ENCODE data around the gene TRIM66. TPM values are rescaled to one million over a fixed set of nuclear protein-coding genes. Genes with fewer than 3 reads are reported as not detected.

The TRIM66 gene
- total RNA-seq, 1 donor from 2014 or later = 3.0 TPM

GRCh38 chr11:8587915-8588314 lies 94.5 kb downstream of the TRIM66 start:
- no peak for DNase-seq (ENCODE audit: low spot score)
- intact Hi-C loops (cut with DNase I) = no loop called here

- intact Hi-C loops (cut with DNase I) = no loop called here
- DNase-seq (ENCODE audit: low spot score) = no peak
Observed at GRCh38 chr11:8586805-8587204, 95.7 kb downstream of the TRIM66 start.

GRCh38 chr11:8586184-8586583 lies 96.3 kb downstream of the TRIM66 start:
- intact Hi-C loops (cut with DNase I) = no loop called here
- no peak for DNase-seq (ENCODE audit: low spot score)

GRCh38 chr11:8584511-8584910 lies 98.0 kb downstream of the TRIM66 start:
- no peak for DNase-seq (ENCODE audit: low spot score)
- intact Hi-C loops (cut with DNase I) = no loop called here

GRCh38 chr11:8584082-8584481 lies 98.4 kb downstream of the TRIM66 start:
- no peak for DNase-seq (ENCODE audit: low spot score)
- intact Hi-C loops (cut with DNase I) = no loop called here

GRCh38 chr11:8581300-8581699 lies 101.2 kb downstream of the TRIM66 start:
- intact Hi-C loops (cut with DNase I) = no loop called here
- no peak for DNase-seq (ENCODE audit: low spot score)

GRCh38 chr11:8577791-8578581 lies 104.5 kb downstream of the TRIM66 start:
- intact Hi-C loops (cut with DNase I) = no loop called here

GRCh38 chr11:8574798-8575197 lies 107.7 kb downstream of the TRIM66 start:
- intact Hi-C loops (cut with DNase I) = no loop called here
- no peak for DNase-seq (ENCODE audit: low spot score)

More at GRCh38 chr11:8577791-8578581, 104.5 kb downstream of the TRIM66 start:
- no peak for DNase-seq (ENCODE audit: low spot score)

- no peak for DNase-seq (ENCODE audit: low spot score)
- intact Hi-C loops (cut with DNase I) = no loop called here
Observed at GRCh38 chr11:8573777-8574176, 108.7 kb downstream of the TRIM66 start.

- DNase-seq (ENCODE audit: low spot score) = no peak
- intact Hi-C loops (cut with DNase I) = loop anchor here (5.0 kb wide), 1 partner anchor 230 kb away; no protein-coding TSS in a partner anchor
Observed at GRCh38 chr11:8567602-8568198, 114.8 kb downstream of the TRIM66 start.

GRCh38 chr11:8566613-8567210 lies 115.8 kb downstream of the TRIM66 start:
- intact Hi-C loops (cut with DNase I) = loop anchor here (5.0 kb wide), 1 partner anchor 229 kb away; no protein-coding TSS in a partner anchor
- no peak for DNase-seq (ENCODE audit: low spot score)

GRCh38 chr11:8564526-8564925 lies 117.9 kb downstream of the TRIM66 start:
- DNase-seq (ENCODE audit: low spot score) = no peak
- intact Hi-C loops (cut with DNase I) = loop anchor here (2.0 kb wide), 1 partner anchor 340 kb away; no protein-coding TSS in a partner anchor

Other genes starting within 250 kb of the TRIM66 start
- 24.8 TPM for gene STK33, start 88.4 kb downstream of the TRIM66 start, total RNA-seq
- 462 TPM for gene RPL27A, start 127 bp upstream of the TRIM66 start, total RNA-seq
- gene AKIP1, start 228.5 kb upstream of the TRIM66 start, total RNA-seq = 28.1 TPM